ENCODE results near the gene WNT6. TPM values are rescaled to one million over a fixed set of nuclear protein-coding genes. Genes with fewer than 3 reads are reported as not detected.

WNT6 gene
- total RNA-seq, 6 experiments from 2014 or later = 0.25 TPM; not detected in 5

GRCh38 chr2:218812861-218813260 lies 46.7 kb upstream of the WNT6 start:
- no peaks in the 10 kb centered on the region for H3K9me3 ChIP-seq
- peaks cover 0 to 84% (median 34%) of the 10 kb centered on the region in 4 donors for H3K36me3 ChIP-seq
- H3K4me3 ChIP-seq = no peak overlapping the region
- DNase-seq (no peak), ATAC-seq (peak in 1 of 4 donors; percentile 22)
- no CpG with 5 or more reads among the region's 5 CpGs for whole genome bisulfite sequencing (ENCODE audit: insufficient coverage, low coverage, low lambda C conversion rate, missing lambda C conversion rate)
- TF ChIP-seq POLR2A (IDR thresholded peaks at IDR 0.05) = no peak
- TF ChIP-seq CTCF (IDR thresholded peaks at IDR 0.05) = no peak
- no peaks in the 10 kb centered on the region for H3K27me3 ChIP-seq
- peaks cover 0 to 8% (median under 1%) of the 10 kb centered on the region in 4 donors for H3K4me1 ChIP-seq
- no peak overlapping the region for H3K27ac ChIP-seq
- intact Hi-C loops (cut with DNase I) = no loop called here

- DNase-seq = no peak
- WGBS (ENCODE audit: insufficient coverage, low coverage, low lambda C conversion rate, missing lambda C conversion rate) = 75% methylated on average over 9 of the region's 11 CpGs
- no peaks in the 10 kb centered on the region for H3K4me1 ChIP-seq
- H3K27me3 ChIP-seq = no peaks in the 10 kb centered on the region
- H3K36me3 ChIP-seq = peaks cover 0 to 93% (median 39%) of the 10 kb centered on the region in 4 donors
- no peak overlapping the region for H3K27ac ChIP-seq
- intact Hi-C loops (cut with DNase I) = no loop called here
- H3K4me3 ChIP-seq = no peak overlapping the region
- TF ChIP-seq POLR2A (IDR thresholded peaks at IDR 0.05) (no peak), CTCF (IDR thresholded peaks at IDR 0.05) (no peak)
- no peaks in the 10 kb centered on the region for H3K9me3 ChIP-seq
- ATAC-seq = no peak
These were observed 45.7 kb upstream of the WNT6 start for GRCh38 chr2:218813771-218814460.

GRCh38 chr2:218814540-218815243 lies 44.9 kb upstream of the WNT6 start:
- 84% methylated on average over 3 of the region's 13 CpGs for WGBS (ENCODE audit: insufficient coverage, low coverage, low lambda C conversion rate, missing lambda C conversion rate)
- no peak for TF ChIP-seq POLR2A (IDR thresholded peaks at IDR 0.05)
- no peak for TF ChIP-seq CTCF (IDR thresholded peaks at IDR 0.05)
- Histone ChIP-seq H3K36me3 (peaks cover 0 to 97% (median 43%) of the 10 kb centered on the region in 4 donors), H3K4me3 (no peak overlapping the region), H3K9me3 (no peaks in the 10 kb centered on the region), H3K27ac (no peak overlapping the region), H3K27me3 (no peaks in the 10 kb centered on the region), H3K4me1 (no peaks in the 10 kb centered on the region)
- ATAC-seq (peak in 1 of 4 donors; percentile 17), DNase-seq (no peak)
- intact Hi-C loops (cut with DNase I) = no loop called here

- intact Hi-C loops (cut with DNase I) = no loop called here
- Histone ChIP-seq H3K36me3 (peaks cover 0 to 97% (median 43%) of the 10 kb centered on the region in 4 donors), H3K4me1 (no peaks in the 10 kb centered on the region), H3K27me3 (no peaks in the 10 kb centered on the region), H3K9me3 (no peaks in the 10 kb centered on the region), H3K27ac (no peak overlapping the region), H3K4me3 (no peak overlapping the region)
- TF ChIP-seq POLR2A (IDR thresholded peaks at IDR 0.05) (no peak), CTCF (IDR thresholded peaks at IDR 0.05) (no peak)
- 78% methylated on average over 5 of the region's 5 CpGs for WGBS (ENCODE audit: insufficient coverage, low coverage, low lambda C conversion rate, missing lambda C conversion rate)
- ATAC-seq = no peak
- DNase-seq = no peak
These were observed 44.4 kb upstream of the WNT6 start for GRCh38 chr2:218815244-218815637.
